H9 (cell line): ENCODE results near the gene CGAS. TPM values are rescaled to one million over a fixed set of nuclear protein-coding genes. Genes with fewer than 3 reads are reported as not detected.

Experiments
- DNase-seq: peaks from one replicate; pipeline ENCODE4 v3.0.0-alpha.2; 2017
- H2AFZ ChIP-seq: one replicate; pipeline ENCODE4 v1.6.1; 2013; ENCODE audit warnings: mild to moderate bottlenecking, low read length, control low read depth, moderate library complexity
- H2AK5ac ChIP-seq: 2 replicates; pipeline ENCODE4 v1.6.1; 2013; ENCODE audit warnings: low read length, control low read depth, mixed read lengths; ENCODE audit not compliant: insufficient read length
- H2BK120ac ChIP-seq: one replicate; pipeline ENCODE4 v1.6.1; 2013; ENCODE audit warnings: low read depth, mild to moderate bottlenecking, low read length, control low read depth, inconsistent platforms; ENCODE audit not compliant: poor library complexity, severe bottlenecking
- H2BK12ac ChIP-seq: 2 replicates; pipeline ENCODE4 v1.6.1; 2013; ENCODE audit warnings: low read length, control low read depth, mixed read lengths, low read depth; ENCODE audit not compliant: insufficient read length
- H2BK15ac ChIP-seq: 2 replicates; pipeline ENCODE4 v1.6.1; 2013; ENCODE audit warnings: low read depth, low read length, control low read depth
- H2BK20ac ChIP-seq: one replicate; pipeline ENCODE4 v1.6.1; 2013; ENCODE audit warnings: low read depth, mild to moderate bottlenecking, low read length, control low read depth, inconsistent platforms; ENCODE audit not compliant: poor library complexity, severe bottlenecking
- H2BK5ac ChIP-seq: 2 replicates; pipeline ENCODE4 v1.6.1; 2013; ENCODE audit warnings: low read length, control low read depth, mixed read lengths; ENCODE audit not compliant: insufficient read length
- H3K14ac ChIP-seq: 2 replicates; pipeline ENCODE4 v1.6.1; 2013; ENCODE audit warnings: low read length, control low read depth; ENCODE audit not compliant: insufficient read depth
- H3K18ac ChIP-seq: 2 replicates; pipeline ENCODE4 v1.6.1; 2013; ENCODE audit warnings: low read depth, mild to moderate bottlenecking, mixed read lengths, low read length, control low read depth; ENCODE audit not compliant: insufficient read length
- H3K23ac ChIP-seq: 2 replicates; pipeline ENCODE4 v1.6.1; 2013; ENCODE audit warnings: low read length, control low read depth, mixed read lengths, low read depth; ENCODE audit not compliant: insufficient read length
- H3K23me2 ChIP-seq: 2 replicates; pipeline ENCODE4 v1.6.1; 2013; ENCODE audit warnings: low read depth, mild to moderate bottlenecking, mixed read lengths, low read length, control low read depth; ENCODE audit not compliant: insufficient read length, poor library complexity, severe bottlenecking
- H3K27ac ChIP-seq: 2 replicates; pipeline ENCODE4 v1.5.1; 2013; ENCODE audit warnings: low read length, control low read depth, mixed read lengths, low read depth; ENCODE audit not compliant: insufficient read length
- H3K27me3 ChIP-seq: 2 replicates; pipeline ENCODE4 v1.6.1; 2013; ENCODE audit warnings: low read length, control low read depth, inconsistent platforms; ENCODE audit not compliant: insufficient read depth
- H3K4ac ChIP-seq: 2 replicates; pipeline ENCODE4 v1.6.1; 2013; ENCODE audit warnings: low read depth, mild to moderate bottlenecking, control low read depth, inconsistent platforms, low read length, moderate library complexity
- H3K4me1 ChIP-seq: 2 replicates; pipeline ENCODE4 v1.6.1; 2013; ENCODE audit warnings: low read length, control low read depth, inconsistent platforms; ENCODE audit not compliant: insufficient read depth
- H3K4me2 ChIP-seq: 2 replicates; pipeline ENCODE4 v1.6.1; 2013; ENCODE audit warnings: low read length, control low read depth, mixed read lengths; ENCODE audit not compliant: insufficient read length, insufficient read depth
- H3K56ac ChIP-seq: 2 replicates; pipeline ENCODE4 v1.6.1; 2013; ENCODE audit warnings: low read depth, mild to moderate bottlenecking, mixed read lengths, low read length, control low read depth; ENCODE audit not compliant: insufficient read length
- H3K79me1 ChIP-seq: 2 replicates; pipeline ENCODE4 v1.6.1; 2013; ENCODE audit warnings: low read depth, mild to moderate bottlenecking, moderate library complexity, low read length, control low read depth, inconsistent platforms; ENCODE audit not compliant: insufficient read depth, poor library complexity, severe bottlenecking
- H3K79me2 ChIP-seq: 2 replicates; pipeline ENCODE4 v1.6.1; 2013; ENCODE audit warnings: low read length, control low read depth, inconsistent platforms; ENCODE audit not compliant: insufficient read depth
- H3K9ac ChIP-seq: 2 replicates; pipeline ENCODE4 v1.6.1; 2013; ENCODE audit warnings: low read length, control low read depth, mixed read lengths; ENCODE audit not compliant: insufficient read length; ENCODE audit errors: extremely low read depth
- H3K9me3 ChIP-seq: one replicate; pipeline ENCODE4 v1.6.1; 2013; ENCODE audit warnings: low read depth, low read length, inconsistent platforms; ENCODE audit not compliant: control insufficient read depth
- H3T11ph ChIP-seq: one replicate; pipeline ENCODE4 v1.6.1; 2013; ENCODE audit warnings: mild to moderate bottlenecking, low read length, control low read depth, inconsistent platforms
- H4K20me1 ChIP-seq: one replicate; pipeline ENCODE4 v1.6.1; 2013; ENCODE audit not compliant: control insufficient read depth, insufficient read length, insufficient read depth
- H4K5ac ChIP-seq: 2 replicates; pipeline ENCODE4 v1.6.1; 2013; ENCODE audit warnings: low read depth, mild to moderate bottlenecking, mixed read lengths, low read length, control low read depth; ENCODE audit not compliant: insufficient read length
- H4K8ac ChIP-seq: replicated peaks from 2 replicates; pipeline ENCODE4 v1.6.1; 2013; ENCODE audit warnings: low read length, control low read depth, mixed read lengths, low read depth; ENCODE audit not compliant: insufficient read length
- H4K91ac ChIP-seq: 2 replicates; pipeline ENCODE4 v1.6.1; 2013; ENCODE audit warnings: low read depth, mild to moderate bottlenecking, moderate library complexity, mixed read lengths, low read length, control low read depth; ENCODE audit not compliant: insufficient read length
- H3K27ac Mint-ChIP-seq, 3 experiments: 2 replicates in 2 of 3; 3 replicates in 1 of 3; pipeline ENCODE4 v1.8.0; 2020 to 2021; ENCODE audit warnings: mixed read lengths in 3 of 3, mild to moderate bottlenecking in 1 of 3, moderate library complexity in 1 of 3
- H3K27me3 Mint-ChIP-seq: 2 replicates; pipeline ENCODE4 v1.8.0; 2021; ENCODE audit warnings: low read depth, mild to moderate bottlenecking, moderate library complexity, mixed read lengths
- H3K36me3 Mint-ChIP-seq, 3 experiments: 2 replicates in 2 of 3; 3 replicates in 1 of 3; pipeline ENCODE4 v1.8.0; 2020 to 2021; ENCODE audit warnings: low read depth in 3 of 3, mixed read lengths in 3 of 3; ENCODE audit not compliant: insufficient read depth in 1 of 3
- H3K4me1 Mint-ChIP-seq, 2 experiments: 2 replicates each; pipeline ENCODE4 v1.8.0; 2020; ENCODE audit warnings: mixed read lengths in 2 of 2
- H3K4me3 Mint-ChIP-seq, 2 experiments: 2 replicates in 1 of 2; 3 replicates in 1 of 2; pipeline ENCODE4 v1.8.0; 2020 to 2021; ENCODE audit warnings: mild to moderate bottlenecking in 2 of 2, mixed read lengths in 2 of 2, moderate library complexity in 1 of 2
- H3K9me3 Mint-ChIP-seq, 2 experiments: 2 replicates in 1 of 2; 3 replicates in 1 of 2; pipeline ENCODE4 v1.8.0; 2020; ENCODE audit warnings: mild to moderate bottlenecking in 2 of 2, mixed read lengths in 2 of 2, moderate library complexity in 1 of 2
- WGBS: extraction: QIAGEN DNeasy Blood & Tissue Kit; methylation state at CpG from one replicate; pipeline ENCODE4 v1.1.7; 2013; ENCODE audit warnings: missing lambda C conversion rate, low lambda C conversion rate, mixed read lengths; ENCODE audit not compliant: insufficient read length; ENCODE audit errors: extremely low coverage; 5-methylcytosine and 5-hydroxymethylcytosine counted together
- total RNA-seq: library from RNA; stranded (reverse); gene quantifications from 2 replicates; pipeline ENCODE4 v1.2.1, GENCODE V29; 2021
- TF ChIP-seq, protein P1 (sequence below): fragments of 200-600 bp; sonication (generic); conservative IDR thresholded peaks from 3 replicates; pipeline ENCODE4 v1.8.0; 2021; ENCODE audit warnings: antibody characterized with exemption, mild to moderate bottlenecking

CGAS gene
- total RNA-seq, 1 experiment from 2014 or later, result 1.7 TPM

DNA sequence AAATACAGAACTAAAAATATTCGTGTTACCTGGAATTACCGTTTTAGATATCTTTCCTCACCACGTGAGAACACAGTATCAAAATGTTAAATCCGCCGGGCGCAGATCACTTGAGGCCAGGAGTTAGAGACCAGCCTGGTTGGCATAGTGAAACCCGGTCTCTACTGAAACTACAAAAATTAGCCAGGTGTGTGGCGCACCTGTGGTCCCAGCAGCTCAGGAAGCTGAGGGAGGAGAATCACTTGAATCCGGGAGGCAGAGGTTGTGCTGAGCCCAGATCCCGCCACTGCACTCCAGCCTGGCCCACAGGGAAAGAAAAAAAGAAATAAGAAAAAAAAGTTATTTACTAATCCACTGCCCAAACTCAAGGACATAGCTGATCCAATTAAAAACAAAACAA is 62.2 kb downstream of the CGAS start:
- TF ChIP-seq, protein P1, sequence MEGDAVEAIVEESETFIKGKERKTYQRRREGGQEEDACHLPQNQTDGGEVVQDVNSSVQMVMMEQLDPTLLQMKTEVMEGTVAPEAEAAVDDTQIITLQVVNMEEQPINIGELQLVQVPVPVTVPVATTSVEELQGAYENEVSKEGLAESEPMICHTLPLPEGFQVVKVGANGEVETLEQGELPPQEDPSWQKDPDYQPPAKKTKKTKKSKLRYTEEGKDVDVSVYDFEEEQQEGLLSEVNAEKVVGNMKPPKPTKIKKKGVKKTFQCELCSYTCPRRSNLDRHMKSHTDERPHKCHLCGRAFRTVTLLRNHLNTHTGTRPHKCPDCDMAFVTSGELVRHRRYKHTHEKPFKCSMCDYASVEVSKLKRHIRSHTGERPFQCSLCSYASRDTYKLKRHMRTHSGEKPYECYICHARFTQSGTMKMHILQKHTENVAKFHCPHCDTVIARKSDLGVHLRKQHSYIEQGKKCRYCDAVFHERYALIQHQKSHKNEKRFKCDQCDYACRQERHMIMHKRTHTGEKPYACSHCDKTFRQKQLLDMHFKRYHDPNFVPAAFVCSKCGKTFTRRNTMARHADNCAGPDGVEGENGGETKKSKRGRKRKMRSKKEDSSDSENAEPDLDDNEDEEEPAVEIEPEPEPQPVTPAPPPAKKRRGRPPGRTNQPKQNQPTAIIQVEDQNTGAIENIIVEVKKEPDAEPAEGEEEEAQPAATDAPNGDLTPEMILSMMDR, result no peak
- Mint-ChIP-seq H3K4me1 (peaks cover 14 to 16% of the 10 kb centered on the region in 2 experiments), H3K36me3 (no peaks in the 10 kb centered on the region), H3K4me3 (peak overlapping the region; percentile 44 to 49; a peak in 2 of 5 replicates), H3K9me3 (peaks cover under 1 to 2% of the 10 kb centered on the region in 2 experiments; a peak in 4 of 5 replicates), H3K27me3 (peaks cover 3% of the 10 kb centered on the region), H3K27ac (no peak overlapping the region)
- H2AK5ac ChIP-seq, result no peak overlapping the region
- H3K18ac ChIP-seq, result no peak overlapping the region
- H3K79me1 ChIP-seq, result no peaks in the 10 kb centered on the region
- no peak overlapping the region for H2BK5ac ChIP-seq
- no peak overlapping the region for H3K14ac ChIP-seq
- peak overlapping the region; percentile 62 for H3K4me2 ChIP-seq
- H3K9ac ChIP-seq, result no peak overlapping the region
- no peaks in the 10 kb centered on the region for H3K9me3 ChIP-seq
- no peak overlapping the region for H4K8ac ChIP-seq
- peak; percentile 50 for DNase-seq
- no peaks in the 10 kb centered on the region for H3K27me3 ChIP-seq
- H4K20me1 ChIP-seq, result no peaks in the 10 kb centered on the region
- no peak overlapping the region for H2BK20ac ChIP-seq
- no peak overlapping the region for H3K23ac ChIP-seq
- H3K79me2 ChIP-seq, result no peaks in the 10 kb centered on the region
- H2BK12ac ChIP-seq, result no peak overlapping the region
- H2BK120ac ChIP-seq, result no peak overlapping the region
- no peak overlapping the region for H3K27ac ChIP-seq
- H3K56ac ChIP-seq, result no peak overlapping the region
- H3K23me2 ChIP-seq, result peaks cover 7% of the 10 kb centered on the region
- no peak overlapping the region for H3T11ph ChIP-seq
- WGBS, result no CpG with 5 or more reads among the region's 10 CpGs
- H4K91ac ChIP-seq, result no peak overlapping the region
- no peaks in the 10 kb centered on the region for H3K4me1 ChIP-seq
- H2AFZ ChIP-seq, result no peak overlapping the region
- H4K5ac ChIP-seq, result no peak overlapping the region
- no peak overlapping the region for H2BK15ac ChIP-seq
- no peak overlapping the region for H3K4ac ChIP-seq
